ENCODE measurements around the gene ANKS1B.

GRCh38 chr12:99709116-99709515, 275.6 kb downstream of the ANKS1B start:
- TF ChIP-seq CTCF (IDR thresholded peaks at IDR 0.05) (no peak), ZNF219 (CRISPR knock-in tag; IDR thresholded peaks at IDR 0.05; ENCODE audit: borderline replicate concordance) (no peak), KAT7 (CRISPR knock-in tag; IDR thresholded peaks at IDR 0.05; ENCODE audit: borderline replicate concordance) (no peak), SP1 (CRISPR knock-in tag; conservative IDR thresholded peaks at IDR 0.05) (no peak), ZNF423 (CRISPR knock-in tag; IDR thresholded peaks at IDR 0.05) (no peak), ZNF232 (CRISPR knock-in tag; IDR thresholded peaks at IDR 0.05) (no peak), PREB (CRISPR knock-in tag; IDR thresholded peaks at IDR 0.05; ENCODE audit: borderline replicate concordance) (no peak), FOXJ3 (CRISPR knock-in tag; IDR thresholded peaks at IDR 0.05; ENCODE audit: borderline replicate concordance) (no peak), NFATC4 (CRISPR knock-in tag; IDR thresholded peaks at IDR 0.05) (no peak), HMGXB4 (CRISPR knock-in tag; IDR thresholded peaks at IDR 0.05) (no peak), ESRRA (CRISPR knock-in tag; IDR thresholded peaks at IDR 0.05; ENCODE audit: borderline replicate concordance) (no peak), MLX (CRISPR knock-in tag; IDR thresholded peaks at IDR 0.05) (no peak)
